Omental fat pad (tissue), 4 donors: ENCODE data around the gene EXOC5. TPM values are rescaled to one million over a fixed set of nuclear protein-coding genes. Genes with fewer than 3 reads are reported as not detected.

Experiments
- ATAC-seq: fragments of 150-250 bp; one replicate; pipeline ENCODE4 v1.9.1; 2016; ENCODE audit warnings: mild to moderate bottlenecking, moderate library complexity; ENCODE audit not compliant: low FRiP score
- DNase-seq: peaks from one replicate; pipeline ENCODE4 v3.0.0-alpha.2; 2019; ENCODE audit warnings: low spot score
- total RNA-seq, 4 donors: library from RNA; depleted of rRNA; stranded (reverse); fragments of >200 nt; gene quantifications; one replicate each; pipeline ENCODE4 v1.1.0, GENCODE V29; 2016
- TF ChIP-seq, protein P1 (sequence below), 3 donors: fragments of 450-650 bp; IDR thresholded peaks; one replicate each; pipeline ENCODE4 v1.5.1; 2016 to 2017; ENCODE audit warnings: antibody characterized with exemption in 3 of 3, mild to moderate bottlenecking in 3 of 3, moderate library complexity in 2 of 3

Gene EXOC5
- total RNA-seq, 4 donors from 2014 or later: 32.0 to 52.5 (median 44.6) TPM

DNA sequence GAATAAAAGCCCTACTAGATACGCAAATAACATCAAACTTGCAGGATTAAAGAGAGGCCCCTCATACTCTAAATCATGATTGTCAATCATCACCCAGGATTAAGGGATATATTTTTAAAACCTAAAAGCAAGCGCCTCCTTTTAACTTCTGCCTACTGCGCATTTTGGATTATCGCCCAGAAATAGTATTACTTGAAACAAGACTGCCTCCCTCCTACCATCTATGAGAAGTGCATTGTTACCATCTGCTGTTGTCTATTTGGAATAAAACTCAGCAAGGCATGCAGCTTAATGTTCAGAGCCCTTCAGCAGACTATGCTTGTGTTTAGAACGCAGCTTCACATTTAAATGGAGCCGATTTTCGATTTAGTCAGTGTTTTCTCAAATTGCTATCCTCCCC lies 79.6 kb downstream of the EXOC5 start:
- ATAC-seq (no peak), DNase-seq (no peak)
- TF ChIP-seq, protein P1, sequence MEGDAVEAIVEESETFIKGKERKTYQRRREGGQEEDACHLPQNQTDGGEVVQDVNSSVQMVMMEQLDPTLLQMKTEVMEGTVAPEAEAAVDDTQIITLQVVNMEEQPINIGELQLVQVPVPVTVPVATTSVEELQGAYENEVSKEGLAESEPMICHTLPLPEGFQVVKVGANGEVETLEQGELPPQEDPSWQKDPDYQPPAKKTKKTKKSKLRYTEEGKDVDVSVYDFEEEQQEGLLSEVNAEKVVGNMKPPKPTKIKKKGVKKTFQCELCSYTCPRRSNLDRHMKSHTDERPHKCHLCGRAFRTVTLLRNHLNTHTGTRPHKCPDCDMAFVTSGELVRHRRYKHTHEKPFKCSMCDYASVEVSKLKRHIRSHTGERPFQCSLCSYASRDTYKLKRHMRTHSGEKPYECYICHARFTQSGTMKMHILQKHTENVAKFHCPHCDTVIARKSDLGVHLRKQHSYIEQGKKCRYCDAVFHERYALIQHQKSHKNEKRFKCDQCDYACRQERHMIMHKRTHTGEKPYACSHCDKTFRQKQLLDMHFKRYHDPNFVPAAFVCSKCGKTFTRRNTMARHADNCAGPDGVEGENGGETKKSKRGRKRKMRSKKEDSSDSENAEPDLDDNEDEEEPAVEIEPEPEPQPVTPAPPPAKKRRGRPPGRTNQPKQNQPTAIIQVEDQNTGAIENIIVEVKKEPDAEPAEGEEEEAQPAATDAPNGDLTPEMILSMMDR (IDR thresholded peaks at IDR 0.05): no peak

DNA sequence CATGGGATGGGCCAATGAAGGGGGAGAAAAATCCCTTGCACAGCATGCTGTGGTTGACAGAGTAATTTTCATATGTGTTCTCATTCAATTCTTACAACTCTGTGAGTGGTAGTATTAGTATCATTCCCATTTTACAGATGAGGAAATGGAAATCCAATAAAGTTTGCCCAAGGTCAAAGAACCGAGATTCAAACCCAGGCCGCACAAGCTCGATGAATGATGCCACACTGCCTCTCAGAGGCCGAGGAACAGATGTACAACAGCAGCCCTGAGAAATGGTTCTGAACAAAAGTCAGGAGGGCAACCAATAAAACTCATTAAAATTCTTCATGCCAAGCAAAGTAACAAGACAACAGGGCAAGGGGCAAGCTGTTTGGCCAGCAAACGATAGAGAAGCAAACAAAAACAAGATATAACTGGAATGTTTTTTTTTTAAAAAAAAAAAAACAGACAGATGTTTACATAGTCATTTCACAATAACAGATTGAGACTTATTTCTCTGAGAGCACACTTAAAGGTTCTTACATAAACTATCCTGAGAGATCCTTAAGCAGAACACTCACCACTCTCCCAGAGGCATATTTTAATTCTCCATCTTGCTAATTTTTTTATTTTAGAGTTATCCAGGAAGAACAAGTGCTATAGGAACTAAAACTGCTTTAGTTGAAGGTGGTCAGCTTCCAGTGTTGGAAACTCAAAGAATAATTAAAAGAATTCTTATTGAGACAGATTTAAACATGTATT lies 85.8 kb downstream of the EXOC5 start:
- DNase-seq: no peak
- ATAC-seq: no peak
- TF ChIP-seq, protein P1 (IDR thresholded peaks at IDR 0.05): no peak

DNA sequence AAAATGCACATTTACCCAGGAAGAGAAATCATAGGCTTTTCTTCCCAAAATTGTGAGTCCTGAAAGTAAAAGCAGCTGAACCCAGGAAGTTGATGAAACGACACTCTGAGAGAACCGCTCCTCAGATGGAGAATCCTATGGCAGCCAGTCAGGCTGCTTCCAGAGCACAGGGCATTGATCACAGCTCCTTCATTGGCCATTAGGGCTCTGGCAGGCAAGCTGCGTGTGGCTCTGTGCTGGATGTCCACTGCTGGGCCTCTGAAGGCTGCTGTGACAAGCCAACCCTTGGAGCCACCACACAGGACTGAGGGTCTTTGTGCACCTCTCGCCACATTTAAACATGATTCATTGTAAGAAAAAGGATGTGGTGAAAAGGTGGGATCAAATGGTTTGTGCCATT lies 89.4 kb downstream of the EXOC5 start:
- TF ChIP-seq, protein P1 (IDR thresholded peaks at IDR 0.05): no peak
- ATAC-seq: no peak
- DNase-seq: no peak

DNA sequence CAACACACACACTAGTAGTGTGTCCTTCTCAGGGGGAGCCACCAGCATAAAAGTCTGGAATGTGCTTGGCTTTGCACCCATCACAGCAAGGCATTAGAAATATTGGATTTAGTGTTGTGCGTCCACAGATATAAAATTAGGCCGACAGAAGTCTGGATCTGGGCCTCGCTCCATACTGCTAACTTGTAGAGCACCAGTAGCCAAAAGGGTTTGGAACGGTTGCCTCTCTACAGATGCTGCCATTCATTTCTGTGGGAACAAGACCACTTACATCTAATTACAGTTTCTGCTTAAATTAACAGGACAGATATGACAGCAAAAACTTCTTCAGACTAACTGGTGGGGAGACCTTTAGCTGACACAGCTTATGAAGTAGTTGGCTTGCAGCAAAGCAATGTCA lies 94.2 kb downstream of the EXOC5 start:
- TF ChIP-seq, protein P1 (IDR thresholded peaks at IDR 0.05): no peak
- ATAC-seq: no peak
- no peak for DNase-seq

DNA sequence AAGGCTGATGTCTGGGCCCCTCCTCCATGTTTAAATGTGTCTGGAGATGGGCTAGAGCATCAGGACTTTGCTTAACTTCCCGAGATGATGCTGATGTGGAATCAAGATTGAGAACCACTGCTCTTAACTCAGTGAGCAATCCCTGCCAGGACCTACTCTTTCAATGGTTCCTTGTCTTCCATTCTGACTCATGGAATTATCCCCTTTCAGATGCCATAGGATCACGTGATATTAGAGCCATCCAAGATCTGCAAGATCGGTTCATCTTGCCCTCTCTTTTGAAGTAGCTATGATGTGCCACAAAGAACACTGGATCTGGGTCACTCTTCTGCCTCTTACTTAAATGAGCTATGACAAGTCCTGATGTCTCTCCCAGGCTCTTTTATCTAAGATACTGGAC lies 96.8 kb downstream of the EXOC5 start:
- DNase-seq: no peak
- no peak for ATAC-seq
- TF ChIP-seq, protein P1 (IDR thresholded peaks at IDR 0.05): no peak

DNA sequence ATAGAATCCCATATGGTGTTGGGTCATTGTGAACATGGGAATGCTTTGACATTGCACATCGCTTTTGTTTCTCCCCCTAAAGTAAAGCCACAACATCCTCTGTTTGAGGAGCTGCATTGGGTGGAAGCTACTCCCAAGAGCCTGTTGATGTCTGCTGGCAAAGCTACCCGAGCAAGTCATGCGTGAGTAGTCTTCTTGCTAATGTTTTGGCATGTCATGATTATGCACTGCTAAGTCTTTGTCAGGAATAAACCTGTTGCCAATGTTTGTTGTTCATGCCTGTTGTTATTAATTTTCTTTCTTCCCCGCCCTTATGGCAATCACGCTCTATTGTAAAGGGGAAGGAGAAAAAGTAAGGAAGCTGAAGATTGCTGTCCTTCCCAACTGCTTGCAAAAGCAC lies 97.3 kb downstream of the EXOC5 start:
- TF ChIP-seq, protein P1 (IDR thresholded peaks at IDR 0.05): no peak
- ATAC-seq: no peak
- no peak for DNase-seq

DNA sequence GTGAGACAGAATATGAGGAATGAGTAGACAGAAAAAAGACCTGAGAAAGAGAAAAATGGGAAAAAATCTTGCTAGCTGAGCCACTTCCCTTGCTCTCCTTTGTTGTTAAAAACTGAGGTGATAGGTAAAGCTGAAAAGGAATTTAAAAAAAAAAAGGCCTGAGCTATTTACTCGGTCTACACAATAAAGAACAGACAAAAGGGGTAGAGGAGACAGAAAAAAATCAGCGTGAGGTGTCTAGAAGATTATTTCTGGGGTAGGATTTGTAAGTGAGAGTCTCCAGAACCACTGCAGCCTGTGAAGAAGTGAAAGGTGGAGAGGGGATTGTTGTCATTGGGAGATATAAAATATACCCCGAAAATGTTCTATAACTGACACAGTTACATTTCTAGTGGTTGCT lies 98.8 kb downstream of the EXOC5 start:
- no peak for ATAC-seq
- DNase-seq: no peak
- TF ChIP-seq, protein P1 (IDR thresholded peaks at IDR 0.05): no peak
